B cell (primary cell): ENCODE data around the gene BABAM2.

Experiments used
- EZH2 ChIP-seq: IDR thresholded peaks from 2 replicates; pipeline ENCODE4 v1.6.1; 2012; ENCODE audit warnings: borderline replicate concordance, low read depth, mild to moderate bottlenecking, moderate library complexity, low read length; ENCODE audit not compliant: insufficient read depth, poor library complexity, severe bottlenecking
- TF ChIP-seq, protein P1 (sequence below): fragments of 200-600 bp; IDR thresholded peaks from one replicate; pipeline ENCODE4 v1.8.0; 2022; ENCODE audit warnings: antibody characterized with exemption, mild to moderate bottlenecking

DNA sequence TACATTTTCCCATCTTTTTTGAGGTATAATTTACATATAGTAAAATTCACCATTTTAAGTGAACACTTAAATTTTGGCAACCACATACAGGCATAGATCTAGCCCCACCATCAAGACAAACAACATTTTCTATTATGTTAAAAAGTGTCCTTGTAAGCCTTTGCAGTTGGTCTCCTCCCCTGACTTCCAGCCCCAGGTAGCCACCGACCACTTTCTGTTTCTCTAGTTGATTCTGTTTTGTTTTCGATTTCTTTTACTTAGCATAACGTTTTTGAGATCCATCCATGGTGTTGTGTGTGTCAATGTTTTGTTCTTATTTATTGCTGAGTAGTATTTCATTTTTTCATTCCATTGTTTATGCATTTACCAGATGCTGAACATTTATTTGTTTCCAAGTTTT lies 366.7 kb downstream of the BABAM2 start:
- TF ChIP-seq, protein P1, sequence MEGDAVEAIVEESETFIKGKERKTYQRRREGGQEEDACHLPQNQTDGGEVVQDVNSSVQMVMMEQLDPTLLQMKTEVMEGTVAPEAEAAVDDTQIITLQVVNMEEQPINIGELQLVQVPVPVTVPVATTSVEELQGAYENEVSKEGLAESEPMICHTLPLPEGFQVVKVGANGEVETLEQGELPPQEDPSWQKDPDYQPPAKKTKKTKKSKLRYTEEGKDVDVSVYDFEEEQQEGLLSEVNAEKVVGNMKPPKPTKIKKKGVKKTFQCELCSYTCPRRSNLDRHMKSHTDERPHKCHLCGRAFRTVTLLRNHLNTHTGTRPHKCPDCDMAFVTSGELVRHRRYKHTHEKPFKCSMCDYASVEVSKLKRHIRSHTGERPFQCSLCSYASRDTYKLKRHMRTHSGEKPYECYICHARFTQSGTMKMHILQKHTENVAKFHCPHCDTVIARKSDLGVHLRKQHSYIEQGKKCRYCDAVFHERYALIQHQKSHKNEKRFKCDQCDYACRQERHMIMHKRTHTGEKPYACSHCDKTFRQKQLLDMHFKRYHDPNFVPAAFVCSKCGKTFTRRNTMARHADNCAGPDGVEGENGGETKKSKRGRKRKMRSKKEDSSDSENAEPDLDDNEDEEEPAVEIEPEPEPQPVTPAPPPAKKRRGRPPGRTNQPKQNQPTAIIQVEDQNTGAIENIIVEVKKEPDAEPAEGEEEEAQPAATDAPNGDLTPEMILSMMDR, result no peak
- TF ChIP-seq EZH2, result no peak
